ENCODE data around the gene PPL.

DNA sequence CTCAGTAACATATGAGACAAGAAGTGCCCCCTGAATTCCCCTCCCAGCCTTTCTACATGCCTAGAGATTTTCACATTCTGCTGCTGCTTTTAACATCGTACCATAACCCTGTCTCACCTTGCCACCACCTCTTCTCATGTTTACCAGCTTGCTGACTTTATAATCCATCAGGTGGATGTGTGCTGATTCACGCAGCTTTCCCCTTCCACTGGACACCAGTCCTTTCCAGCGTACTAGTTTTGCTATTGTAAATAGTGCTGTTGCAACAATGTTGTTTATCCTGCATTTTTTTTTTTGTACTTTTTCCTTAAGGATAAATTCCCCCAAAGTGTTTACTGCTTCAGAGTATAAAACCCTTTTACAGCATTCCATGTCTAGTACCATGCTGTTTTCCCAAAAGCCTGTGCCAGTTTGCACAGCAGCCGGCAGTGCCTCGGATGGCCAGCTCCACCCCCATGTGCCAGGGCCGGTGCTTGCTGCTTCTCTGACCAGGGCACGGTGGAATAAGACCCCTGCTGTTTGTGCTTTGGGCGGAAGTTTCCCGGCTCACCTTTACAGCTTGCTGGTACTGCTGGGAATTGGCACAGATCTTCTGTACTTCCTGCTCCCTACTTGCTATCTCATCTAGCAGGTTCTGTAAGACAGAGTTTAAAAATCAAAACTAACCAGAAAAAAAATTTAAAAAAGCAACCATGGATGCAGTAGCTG, 48.4 kb downstream of the PPL start:
- TF ChIP-seq CTCF (IDR thresholded peaks at IDR 0.05; ENCODE audit: low read length) (no peak), EZH2 (IDR thresholded peaks at IDR 0.05; ENCODE audit: borderline replicate concordance, low read length) (no peak)

All from OCI-LY1 (cell line).